LHCN-M2 (cell line): ENCODE measurements around the gene HORMAD2. TPM values are rescaled to one million over a fixed set of nuclear protein-coding genes. Genes with fewer than 3 reads are reported as not detected.

Experiments used
- DNase-seq: peaks from one replicate; pipeline ENCODE4 v3.0.0-alpha.2; 2012; ENCODE audit warnings: low read depth
- total RNA-seq: library from RNA; depleted of rRNA; stranded (reverse); fragments of >200 nt; gene quantifications from 2 replicates; pipeline ENCODE4 v1.2.3, GENCODE V29; 2014

Gene HORMAD2
- total RNA-seq, 1 experiment from 2014 or later, result not detected

DNA sequence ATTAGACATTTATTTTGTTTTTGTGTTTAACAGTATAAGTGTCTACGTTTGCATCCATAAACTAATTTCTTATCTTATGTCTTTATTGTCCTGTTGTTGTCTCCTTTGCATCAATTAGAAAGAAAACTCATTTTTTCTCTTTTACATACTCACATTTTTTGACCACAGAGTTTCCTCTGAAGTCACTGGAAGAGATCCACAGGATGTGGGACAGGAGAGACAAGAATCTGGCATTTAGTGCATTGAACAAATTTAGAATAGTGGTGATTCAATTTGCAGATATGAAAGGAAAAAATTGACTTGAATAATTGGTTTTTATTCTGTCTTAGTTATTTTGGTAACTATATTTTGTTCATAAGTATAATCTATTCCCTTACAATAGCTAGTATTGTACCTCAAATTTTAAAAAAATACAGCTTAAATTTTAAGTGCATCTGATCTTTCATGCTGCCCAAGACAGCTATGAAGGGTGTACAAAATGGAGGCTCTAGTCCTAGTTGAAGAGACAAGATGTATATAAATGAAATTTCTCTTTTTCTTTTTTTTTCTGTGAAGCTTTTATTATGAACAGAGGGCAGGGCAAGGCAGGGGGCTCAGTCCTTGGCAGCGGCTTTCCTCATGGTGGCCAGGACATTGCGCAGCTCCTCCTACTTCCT lies 24.4 kb downstream of the HORMAD2 start:
- DNase-seq, result peak; percentile 20

DNA sequence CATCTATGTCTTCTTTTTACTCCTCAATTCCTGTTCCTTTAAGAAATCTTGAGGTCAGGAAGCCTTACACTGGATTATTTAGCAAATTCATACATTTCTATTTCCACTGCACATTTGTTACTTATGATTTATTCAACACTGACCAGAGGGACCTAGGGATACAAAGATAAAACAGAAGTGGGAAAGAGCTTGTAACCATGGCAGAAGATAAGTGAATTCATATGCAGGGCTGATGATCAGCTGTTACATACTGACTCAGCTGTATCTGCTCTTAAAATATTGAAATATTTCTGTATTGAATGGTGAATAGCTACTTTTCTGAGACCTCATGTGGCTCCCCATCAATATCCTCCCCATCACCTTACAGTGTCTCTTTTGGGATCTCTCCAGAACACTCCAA lies 25.2 kb downstream of the HORMAD2 start:
- no peak for DNase-seq

DNA sequence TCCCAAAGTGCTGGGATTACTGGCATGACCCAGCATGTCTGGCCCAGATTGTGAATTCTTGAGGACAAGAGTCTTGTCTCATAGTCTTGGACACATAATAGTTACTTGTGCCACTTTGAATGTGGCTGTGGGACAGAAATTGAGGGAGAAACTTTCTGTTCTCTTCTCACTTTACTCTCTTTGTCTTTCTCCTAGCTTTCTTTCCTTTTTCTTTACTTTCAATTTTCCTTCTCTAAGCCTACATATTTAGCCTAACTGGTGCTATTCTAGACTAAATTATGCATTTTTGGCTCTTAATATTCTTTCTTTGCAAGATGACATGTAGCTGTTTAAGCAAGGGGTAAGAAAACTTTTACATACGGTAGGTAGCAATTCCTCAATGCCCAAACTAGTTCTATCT lies 33.2 kb downstream of the HORMAD2 start:
- DNase-seq, result no peak

DNA sequence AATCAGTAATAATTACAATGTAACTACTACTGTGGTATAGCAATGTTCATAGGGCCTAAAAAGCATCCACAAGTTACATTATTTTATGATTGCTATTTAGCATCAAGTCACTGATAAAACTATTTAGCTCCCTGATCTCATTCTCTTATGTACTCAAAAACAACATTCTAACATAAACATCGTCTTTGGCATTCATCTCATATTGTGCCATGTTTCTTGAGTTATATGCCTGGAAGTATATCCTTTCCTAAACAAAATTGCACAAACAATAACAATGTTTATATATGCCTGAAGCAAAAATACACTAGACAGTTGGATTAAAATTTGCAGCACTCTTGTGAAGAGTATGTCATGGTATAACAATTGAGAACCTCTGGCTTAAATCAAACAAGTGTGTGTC lies 34.1 kb downstream of the HORMAD2 start:
- DNase-seq, result no peak

GRCh38 chr22:30115705-30116104 lies 35.4 kb downstream of the HORMAD2 start:
- DNase-seq, result no peak

GRCh38 chr22:30116362-30117117 lies 36.3 kb downstream of the HORMAD2 start:
- DNase-seq, result peak; percentile 72

DNA sequence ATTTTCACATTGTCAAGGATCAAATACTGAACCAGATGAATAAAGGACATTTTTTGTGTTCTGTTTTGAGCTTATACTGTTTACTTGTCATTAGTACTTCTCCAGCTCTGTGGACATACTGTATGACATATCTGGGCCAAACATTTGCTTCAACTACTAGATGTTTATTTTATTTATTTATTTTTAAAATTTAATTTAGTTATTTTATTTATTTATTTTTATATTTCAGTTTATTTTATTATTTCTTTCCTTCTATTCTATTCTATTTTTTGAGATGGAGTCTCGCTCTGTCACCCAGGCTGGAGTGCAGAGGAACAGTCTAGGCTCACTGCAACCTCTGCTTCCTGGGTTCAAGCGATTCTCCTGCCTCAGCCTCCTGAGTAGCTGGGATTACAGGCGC lies 37.0 kb downstream of the HORMAD2 start:
- no peak for DNase-seq

DNA sequence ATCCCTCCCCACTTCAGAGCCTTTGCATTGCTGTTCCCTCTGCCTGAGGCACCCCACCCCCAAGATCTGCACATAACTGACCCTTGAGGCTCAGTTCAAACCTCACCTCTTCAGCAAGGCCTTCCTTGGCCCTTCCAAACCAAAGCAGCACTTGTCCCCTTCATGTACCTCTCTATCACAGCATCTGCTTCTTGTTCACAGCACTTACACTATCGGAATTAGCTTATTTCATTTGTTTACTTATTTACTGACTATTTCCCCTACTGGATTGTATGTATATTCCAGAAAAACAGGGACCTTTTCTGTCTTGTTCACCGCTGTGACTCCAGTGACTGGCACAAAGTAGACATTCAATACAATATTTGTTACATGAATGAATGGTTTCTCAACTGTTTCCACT lies 38.0 kb downstream of the HORMAD2 start:
- DNase-seq, result no peak

DNA sequence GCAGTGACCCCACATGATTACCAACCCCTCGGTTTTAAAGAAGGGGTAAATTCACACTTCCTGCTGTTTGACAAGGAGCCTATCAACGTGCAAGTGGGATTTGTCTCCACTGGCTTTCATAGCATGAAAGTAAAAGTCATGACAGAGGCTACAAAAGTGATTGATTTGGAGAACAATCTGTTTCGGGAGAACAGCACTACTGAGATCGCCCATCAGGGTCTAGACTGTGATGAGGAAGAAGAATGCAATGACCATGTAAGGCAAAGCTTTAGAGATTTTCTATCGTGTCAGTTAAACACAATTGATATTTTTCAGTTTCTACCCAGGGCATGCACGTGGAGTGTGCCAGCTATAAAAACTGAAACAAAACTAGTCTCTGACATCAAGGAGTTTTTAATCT lies 41.7 kb downstream of the HORMAD2 start:
- DNase-seq, result no peak

GRCh38 chr22:30123463-30123862 lies 43.2 kb downstream of the HORMAD2 start:
- DNase-seq, result no peak

DNA sequence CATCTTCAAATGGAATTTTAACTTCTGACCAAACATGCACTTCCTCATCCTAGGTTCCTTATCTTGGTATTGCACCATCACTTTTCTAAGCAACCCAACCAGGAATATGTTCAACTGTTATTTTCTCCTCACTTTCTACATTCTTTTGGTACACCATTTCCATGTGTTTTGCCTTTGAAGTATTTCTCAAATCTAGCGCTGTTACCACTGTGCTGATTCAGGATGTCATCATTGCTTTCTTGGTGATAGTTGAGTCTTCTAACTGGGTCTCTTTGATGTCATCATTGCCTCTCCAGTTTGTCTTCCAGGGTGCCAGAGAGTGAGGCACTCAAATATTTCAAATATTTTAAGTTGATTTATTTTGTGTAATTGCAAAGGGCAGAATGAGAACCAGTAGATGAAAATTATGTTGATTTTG lies 47.5 kb downstream of the HORMAD2 start:
- DNase-seq, result peak; percentile 53

DNA sequence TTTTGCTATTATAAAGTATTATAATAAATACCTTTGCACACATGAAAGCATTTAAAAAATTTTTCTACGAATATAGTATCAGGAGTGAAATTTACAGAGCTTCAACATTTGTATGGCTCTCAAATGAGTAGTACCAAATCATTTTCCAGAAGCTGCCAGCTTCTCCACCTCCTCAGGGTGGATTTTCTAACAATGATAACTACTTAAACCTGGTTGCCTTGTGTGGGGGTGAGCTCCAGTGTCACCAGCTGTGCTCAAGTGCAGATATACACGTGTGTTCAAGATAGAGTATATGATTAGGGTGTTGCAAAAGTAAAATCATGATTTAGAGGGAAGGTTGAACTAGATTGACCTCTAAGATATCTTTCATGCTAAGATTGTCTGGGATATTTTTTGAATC lies 48.2 kb downstream of the HORMAD2 start:
- DNase-seq, result no peak

DNA sequence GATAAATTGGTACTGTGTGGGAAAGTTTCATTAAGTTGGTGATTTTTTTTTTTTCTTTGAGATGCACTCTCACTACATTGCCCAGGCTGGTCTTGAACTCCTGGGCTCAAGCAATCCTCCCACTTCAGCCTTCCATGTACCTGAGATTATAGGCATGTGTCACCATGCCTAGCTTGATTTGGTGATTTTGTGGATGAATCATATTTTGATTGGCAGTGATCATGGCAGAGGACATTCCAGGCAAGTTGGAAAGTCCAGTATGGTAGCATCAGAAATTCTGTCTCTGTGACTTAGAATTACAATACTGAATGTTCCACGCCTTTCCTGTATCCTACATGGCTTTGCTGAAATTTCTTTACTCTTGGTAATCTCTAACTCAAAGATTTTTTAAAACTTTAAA lies 49.4 kb downstream of the HORMAD2 start:
- no peak for DNase-seq

DNA sequence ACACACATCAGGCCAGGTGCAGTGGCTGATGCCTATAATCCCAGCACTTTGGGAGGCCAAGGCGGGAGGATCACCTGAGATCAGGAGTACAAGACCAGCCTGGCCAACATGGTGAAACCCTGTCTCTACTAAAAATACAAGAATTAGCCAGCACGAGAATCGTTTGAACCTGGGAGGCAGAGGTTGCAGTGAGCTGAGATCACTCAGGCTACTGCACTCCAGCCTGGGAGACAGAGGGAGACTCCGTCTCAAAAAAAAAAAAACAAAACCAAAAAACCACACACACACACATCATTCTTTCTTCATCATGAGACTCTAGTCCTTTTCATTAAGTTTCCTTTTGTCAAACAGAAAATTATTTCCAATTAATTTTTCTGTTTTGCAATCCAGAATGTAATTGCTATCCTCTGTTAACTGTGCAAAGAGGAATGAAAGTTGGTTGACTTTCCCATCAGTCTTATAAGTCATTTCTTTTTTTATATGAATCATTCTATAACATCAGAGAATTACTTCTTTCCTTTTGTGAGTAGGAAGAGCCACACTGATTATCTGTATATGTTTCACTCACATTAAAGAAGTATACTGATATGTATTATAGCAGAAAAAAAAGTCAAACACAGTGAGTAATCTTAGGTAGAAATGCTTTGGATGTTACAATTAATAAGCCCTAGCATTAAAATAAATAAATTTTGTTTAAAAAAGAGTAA lies 52.2 kb downstream of the HORMAD2 start:
- no peak for DNase-seq

DNA sequence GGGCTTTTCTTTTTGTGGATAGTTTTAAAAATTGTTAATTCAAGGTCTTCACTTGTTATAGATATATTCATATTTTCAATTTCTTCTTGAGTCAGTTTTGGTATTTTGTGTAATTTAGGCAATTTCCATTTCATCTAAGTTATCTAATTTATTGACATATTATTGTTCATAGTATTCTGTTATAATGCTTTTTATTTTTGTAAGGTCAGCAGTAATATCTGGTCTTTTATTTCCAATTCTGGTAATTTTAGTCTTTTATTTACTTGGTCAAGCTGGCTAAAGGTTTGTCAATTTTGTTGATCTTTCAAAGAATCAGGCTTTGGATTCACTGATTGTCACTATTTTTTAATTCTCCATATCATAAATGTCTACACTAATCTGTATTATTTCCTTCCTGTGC lies 60.1 kb downstream of the HORMAD2 start:
- DNase-seq, result no peak

DNA sequence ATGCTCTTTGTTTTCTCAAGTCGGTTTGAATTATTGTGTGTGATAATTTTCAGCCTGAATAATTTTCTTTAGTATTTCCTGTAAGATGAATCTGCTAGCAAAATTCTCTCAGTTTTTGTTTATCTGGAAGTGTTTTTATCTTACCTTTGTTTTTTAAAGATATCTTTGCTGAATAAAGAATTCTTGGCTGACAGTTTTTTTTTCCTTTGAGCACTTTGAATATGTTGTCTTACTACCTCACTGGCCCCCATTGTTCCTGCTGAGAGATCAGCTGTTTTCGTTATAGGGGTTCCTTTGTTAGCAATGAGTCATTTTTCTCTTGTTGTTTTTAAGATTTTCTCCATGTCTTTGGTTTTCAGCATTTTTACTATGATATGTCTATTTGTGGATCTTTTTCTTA lies 63.0 kb downstream of the HORMAD2 start:
- peak; percentile 34 for DNase-seq

GRCh38 chr22:30144391-30144790 lies 64.1 kb downstream of the HORMAD2 start:
- DNase-seq, result no peak

DNA sequence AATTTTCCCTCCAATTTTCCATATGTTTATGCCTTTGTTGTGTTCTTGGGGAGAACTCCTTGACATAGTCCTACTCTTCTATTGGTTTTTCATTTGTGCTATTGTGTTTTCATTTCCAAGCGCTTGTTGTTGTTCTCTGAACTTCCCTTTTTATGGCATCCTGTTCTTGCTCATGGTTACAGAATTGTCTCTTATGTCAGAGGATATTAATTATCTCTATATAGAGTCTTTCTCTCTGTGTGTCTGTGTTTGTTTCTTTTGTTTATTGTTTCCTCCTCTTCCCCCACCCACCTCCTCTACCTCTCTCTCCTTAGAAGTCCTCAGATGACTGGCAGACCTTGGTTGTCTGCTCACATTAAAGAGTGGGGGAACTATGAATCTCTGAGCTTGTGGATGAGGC lies 69.9 kb downstream of the HORMAD2 start:
- no peak for DNase-seq

DNA sequence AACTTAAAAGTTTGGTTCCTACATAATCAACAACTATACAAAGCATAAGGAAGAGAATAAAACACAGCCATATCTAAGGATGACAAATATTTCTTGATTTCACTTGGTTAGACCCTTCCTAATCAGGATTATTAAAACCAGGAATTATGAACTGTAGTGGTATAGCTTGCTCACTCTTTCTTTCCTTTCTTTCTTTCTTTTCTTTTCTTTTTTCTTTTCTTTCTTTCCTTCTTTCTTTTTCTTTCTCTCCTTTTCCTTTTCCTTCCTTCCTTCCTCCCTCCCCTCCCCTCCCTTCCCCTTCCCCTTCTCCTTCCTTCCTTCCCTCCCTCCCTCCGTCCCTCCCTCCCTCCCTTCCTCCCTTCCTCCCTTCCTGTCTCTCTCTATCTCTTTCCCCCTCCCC lies 78.0 kb downstream of the HORMAD2 start:
- no peak for DNase-seq

- peak; percentile 21 for DNase-seq
These were observed 78.7 kb downstream of the HORMAD2 start for GRCh38 chr22:30158744-30159500.

DNA sequence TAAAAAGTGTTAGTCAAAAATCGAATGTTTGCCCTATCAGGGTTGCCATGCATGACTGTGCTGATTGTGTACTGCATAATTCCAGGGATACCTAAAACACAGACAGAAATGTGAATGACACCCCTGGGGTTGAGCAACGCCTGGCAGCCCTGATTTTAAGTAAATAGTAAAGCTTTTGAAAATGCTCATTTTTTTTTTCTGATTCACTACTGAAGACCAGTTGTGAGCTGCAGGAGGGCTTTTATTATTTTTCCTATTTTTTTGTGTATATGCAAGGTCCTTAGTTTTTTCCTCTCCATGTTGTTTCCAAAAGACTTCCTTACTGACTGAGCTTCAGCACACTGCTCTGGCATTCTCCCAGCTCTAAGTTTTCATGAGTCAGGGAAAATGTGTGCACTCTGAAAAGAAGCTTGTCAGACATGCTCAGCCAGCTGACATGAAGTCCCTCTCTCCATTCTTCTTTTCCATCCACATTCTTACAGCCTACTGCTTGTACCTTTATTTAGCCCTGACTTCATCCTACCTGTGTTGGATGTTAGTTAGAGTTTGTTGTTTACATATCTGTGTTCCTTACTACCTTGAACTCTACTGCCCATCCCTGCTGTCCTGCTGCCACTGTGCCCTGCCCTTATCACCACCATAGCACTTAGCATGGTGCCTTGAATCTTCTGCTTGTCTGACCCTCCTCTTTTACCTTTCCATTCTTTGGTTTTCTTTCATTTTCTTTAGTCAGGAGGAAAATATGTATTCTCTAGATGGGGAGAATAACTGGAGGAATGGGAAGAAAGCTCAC lies 79.5 kb downstream of the HORMAD2 start:
- peak; percentile 81 for DNase-seq
